CD8-positive, alpha-beta memory T cell (primary cell): ENCODE measurements around the gene HGD. TPM values are rescaled to one million over a fixed set of nuclear protein-coding genes. Genes with fewer than 3 reads are reported as not detected.
A peak's percentile ranks its signal among the peaks of the same experiment; 100 is the strongest.

Experiments used
- CTCF ChIA-PET: fragments of 350-600 bp; sonication (Branson Sonifier 250); formaldehyde crosslinking; loops from one replicate; lab custom pipeline; 2021; ENCODE audit warnings: antibody characterized with exemption; lab: Charles Lee
- POLR2A ChIA-PET: fragments of 350-600 bp; sonication (Branson Sonifier 250); formaldehyde crosslinking; loops from one replicate; lab custom pipeline; 2021; ENCODE audit warnings: antibody characterized with exemption; lab: Charles Lee
- DNase-seq, 5 donors: peaks; one replicate each; pipeline versions ENCODE4 v3.0.0 to v3.0.0-alpha.2; 2020 to 2022; ENCODE audit warnings: mixed read lengths in 1 of 5
- H3K27ac ChIP-seq: one replicate; pipeline ENCODE4 v1.7.0; 2013; ENCODE audit warnings: low read depth, mild to moderate bottlenecking, low read length, moderate library complexity
- H3K27me3 ChIP-seq: 2 replicates; pipeline ENCODE4 v1.7.0; 2013; ENCODE audit warnings: low read length, mild to moderate bottlenecking; ENCODE audit not compliant: insufficient read depth, poor library complexity, severe bottlenecking
- H3K36me3 ChIP-seq: 2 replicates; pipeline ENCODE4 v1.7.0; 2013; ENCODE audit warnings: mild to moderate bottlenecking, low read length, moderate library complexity; ENCODE audit not compliant: insufficient read depth
- H3K4me1 ChIP-seq: 2 replicates; pipeline ENCODE4 v1.7.0; 2013; ENCODE audit warnings: mild to moderate bottlenecking, low read length, moderate library complexity; ENCODE audit not compliant: insufficient read depth
- H3K4me3 ChIP-seq: 2 replicates; pipeline ENCODE4 v1.7.0; 2013; ENCODE audit warnings: mild to moderate bottlenecking, low read length
- H3K9me3 ChIP-seq: 2 replicates; pipeline ENCODE4 v1.7.0; 2013; ENCODE audit warnings: mild to moderate bottlenecking, low read length
- H3K27ac Mint-ChIP-seq, 8 donors: one replicate each; pipeline ENCODE4 v1.8.0; 2020 to 2021; ENCODE audit warnings: mixed read lengths in 8 of 8, mild to moderate bottlenecking in 6 of 8, inconsistent platforms in 3 of 8, moderate library complexity in 3 of 8
- H3K27me3 Mint-ChIP-seq, 2 donors: one replicate each; pipeline ENCODE4 v1.8.0; 2020 to 2021; ENCODE audit warnings: mixed read lengths in 2 of 2, mild to moderate bottlenecking in 1 of 2, moderate library complexity in 1 of 2
- H3K36me3 Mint-ChIP-seq, 3 donors: one replicate each; pipeline ENCODE4 v1.8.0; 2020 to 2021; ENCODE audit warnings: mixed read lengths in 3 of 3, inconsistent platforms in 1 of 3, mild to moderate bottlenecking in 1 of 3
- H3K4me1 Mint-ChIP-seq, 3 donors: one replicate each; pipeline ENCODE4 v1.8.0; 2020 to 2021; ENCODE audit warnings: mixed read lengths in 3 of 3, inconsistent platforms in 1 of 3, mild to moderate bottlenecking in 1 of 3
- H3K4me3 Mint-ChIP-seq, 7 donors: one replicate each; pipeline ENCODE4 v1.8.0; 2020 to 2021; ENCODE audit warnings: mixed read lengths in 7 of 7, mild to moderate bottlenecking in 6 of 7, moderate library complexity in 4 of 7, inconsistent platforms in 2 of 7
- H3K9me3 Mint-ChIP-seq, 5 donors: one replicate each; pipeline ENCODE4 v1.8.0; 2020 to 2022; ENCODE audit warnings: mixed read lengths in 5 of 5, mild to moderate bottlenecking in 3 of 5, moderate library complexity in 2 of 5, inconsistent platforms in 1 of 5
- polyA plus RNA-seq: library from polyadenylated mRNA; unstranded; fragments of 300-500 nt; fragmentation: Illumina TruSeq; gene quantifications from one replicate; pipeline ENCODE4 v1.2.3, GENCODE V29; 2021
- total RNA-seq, 2 experiments: library from RNA; stranded (reverse); gene quantifications; one replicate each; pipeline ENCODE4 v1.2.3, GENCODE V29; 2021

Gene HGD
- total and polyA plus RNA-seq, 3 experiments from 2014 or later: 0.98 to 1.1 TPM; not detected in 1

- ChIA-PET POLR2A (interaction anchor here (0.7 kb wide), 1 partner anchor 819 kb away, joined by 3 read pairs; no protein-coding TSS in a partner anchor), CTCF (no interaction called here)
- H3K36me3 Mint-ChIP-seq: peaks cover 0 to 20% (median 3%) of the 10 kb centered on the region in 3 donors
- H3K36me3 ChIP-seq: no peaks in the 10 kb centered on the region
- no peaks in the 10 kb centered on the region for H3K4me1 ChIP-seq
- H3K4me1 Mint-ChIP-seq: no peaks in the 10 kb centered on the region
- H3K9me3 Mint-ChIP-seq: peaks cover 0 to 3% (median 0%) of the 10 kb centered on the region in 5 donors
- DNase-seq: no peak
- no peak overlapping the region for H3K4me3 ChIP-seq
- peaks cover 0 to 1% of the 10 kb centered on the region in 2 donors for H3K27me3 Mint-ChIP-seq
- H3K27ac Mint-ChIP-seq: no peak overlapping the region
- H3K27me3 ChIP-seq: no peaks in the 10 kb centered on the region
- H3K27ac ChIP-seq: no peak overlapping the region
- no peaks in the 10 kb centered on the region for H3K9me3 ChIP-seq
- H3K4me3 Mint-ChIP-seq: no peak overlapping the region
Observed at GRCh38 chr3:120683671-120684301, 1.7 kb upstream of the HGD start.

GRCh38 chr3:120683213-120683612 lies 1.2 kb upstream of the HGD start:
- Histone ChIP-seq H3K27ac (no peak overlapping the region), H3K4me1 (no peaks in the 10 kb centered on the region), H3K9me3 (no peaks in the 10 kb centered on the region), H3K36me3 (no peaks in the 10 kb centered on the region), H3K27me3 (no peaks in the 10 kb centered on the region), H3K4me3 (no peak overlapping the region)
- no peak overlapping the region for H3K4me3 Mint-ChIP-seq
- peaks cover 0 to 16% (median 1%) of the 10 kb centered on the region in 3 donors for H3K36me3 Mint-ChIP-seq
- peaks cover 0 to 5% (median 4%) of the 10 kb centered on the region in 3 donors for H3K4me1 Mint-ChIP-seq
- ChIA-PET CTCF (no interaction called here), POLR2A (no interaction called here)
- peaks cover 0 to 3% (median 0%) of the 10 kb centered on the region in 5 donors for H3K9me3 Mint-ChIP-seq
- no peak for DNase-seq
- peaks cover 0 to 1% of the 10 kb centered on the region in 2 donors for H3K27me3 Mint-ChIP-seq
- H3K27ac Mint-ChIP-seq: peak overlapping the region in 1 of 8 donors; percentile 11

DNA sequence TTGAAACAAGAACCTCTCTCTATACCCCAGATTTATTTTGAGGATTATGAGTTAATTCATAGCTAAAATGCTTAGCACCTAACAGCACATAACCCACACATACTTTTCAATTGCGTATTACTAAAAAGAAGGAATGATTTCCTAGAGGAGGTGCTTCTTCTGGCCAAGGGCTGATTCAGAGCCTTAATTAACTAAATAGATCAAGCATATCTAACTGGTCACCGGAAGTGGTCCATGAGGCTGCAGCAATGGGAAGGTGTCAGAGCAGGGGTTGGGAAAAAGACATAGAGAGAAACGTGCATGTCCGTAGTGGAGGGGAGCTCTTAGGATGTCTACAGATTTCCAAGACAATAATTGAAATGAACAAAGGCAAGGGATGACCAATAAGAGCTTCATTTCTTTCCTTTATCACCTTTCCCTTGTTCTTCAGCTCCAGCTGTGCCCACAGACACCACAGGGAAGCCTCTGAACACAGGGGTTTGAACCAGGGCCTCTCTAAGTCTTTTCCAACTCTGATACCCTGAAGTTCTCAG lies 467 bp downstream of the HGD start:
- H3K9me3 Mint-ChIP-seq: peaks cover 3 to 14% (median 6%) of the 10 kb centered on the region in 5 donors
- peaks cover 0 to 5% (median 5%) of the 10 kb centered on the region in 3 donors for H3K4me1 Mint-ChIP-seq
- ChIA-PET CTCF (no interaction called here), POLR2A (no interaction called here)
- no peak overlapping the region for H3K27ac ChIP-seq
- peaks cover 3 to 8% (median 4%) of the 10 kb centered on the region in 3 donors for H3K36me3 Mint-ChIP-seq
- H3K27me3 Mint-ChIP-seq: peaks cover 1 to 6% of the 10 kb centered on the region in 2 donors
- H3K27ac Mint-ChIP-seq: no peak overlapping the region
- H3K4me3 ChIP-seq: no peak overlapping the region
- no peaks in the 10 kb centered on the region for H3K4me1 ChIP-seq
- no peak for DNase-seq
- H3K9me3 ChIP-seq: no peaks in the 10 kb centered on the region
- no peaks in the 10 kb centered on the region for H3K27me3 ChIP-seq
- H3K36me3 ChIP-seq: no peaks in the 10 kb centered on the region
- H3K4me3 Mint-ChIP-seq: no peak overlapping the region

- Mint-ChIP-seq H3K4me3 (no peak overlapping the region), H3K4me1 (peaks cover 0 to 5% (median 5%) of the 10 kb centered on the region in 3 donors), H3K9me3 (peaks cover 3 to 16% (median 8%) of the 10 kb centered on the region in 5 donors), H3K27ac (no peak overlapping the region), H3K27me3 (peaks cover 1 to 10% of the 10 kb centered on the region in 2 donors), H3K36me3 (peaks cover 3 to 6% (median 4%) of the 10 kb centered on the region in 3 donors)
- CTCF ChIA-PET: no interaction called here
- no peaks in the 10 kb centered on the region for H3K4me1 ChIP-seq
- POLR2A ChIA-PET: no interaction called here
- no peak overlapping the region for H3K27ac ChIP-seq
- no peak overlapping the region for H3K4me3 ChIP-seq
- H3K36me3 ChIP-seq: no peaks in the 10 kb centered on the region
- H3K9me3 ChIP-seq: no peaks in the 10 kb centered on the region
- no peaks in the 10 kb centered on the region for H3K27me3 ChIP-seq
- no peak for DNase-seq
Observed at GRCh38 chr3:120681018-120681417, 1.0 kb downstream of the HGD start.

- ChIA-PET POLR2A (no interaction called here), CTCF (no interaction called here)
- no peak overlapping the region for H3K27ac ChIP-seq
Observed at GRCh38 chr3:120680193-120680894, 1.7 kb downstream of the HGD start.

GRCh38 chr3:120678984-120679383 lies 3.1 kb downstream of the HGD start:
- peaks cover 0 to 5% (median 5%) of the 10 kb centered on the region in 3 donors for H3K4me1 Mint-ChIP-seq

More at GRCh38 chr3:120680193-120680894, 1.7 kb downstream of the HGD start:
- peaks cover 3 to 16% (median 8%) of the 10 kb centered on the region in 5 donors for H3K9me3 Mint-ChIP-seq
- DNase-seq: no peak
- Histone ChIP-seq H3K36me3 (no peaks in the 10 kb centered on the region), H3K27me3 (no peaks in the 10 kb centered on the region), H3K4me1 (no peaks in the 10 kb centered on the region), H3K4me3 (no peak overlapping the region), H3K9me3 (no peaks in the 10 kb centered on the region)
- peaks cover 8 to 15% of the 10 kb centered on the region in 2 donors for H3K27me3 Mint-ChIP-seq
- H3K27ac Mint-ChIP-seq: no peak overlapping the region
- H3K4me1 Mint-ChIP-seq: peaks cover 0 to 5% (median 5%) of the 10 kb centered on the region in 3 donors
- H3K4me3 Mint-ChIP-seq: no peak overlapping the region
- H3K36me3 Mint-ChIP-seq: peaks cover 3 to 7% (median 3%) of the 10 kb centered on the region in 3 donors

DNA sequence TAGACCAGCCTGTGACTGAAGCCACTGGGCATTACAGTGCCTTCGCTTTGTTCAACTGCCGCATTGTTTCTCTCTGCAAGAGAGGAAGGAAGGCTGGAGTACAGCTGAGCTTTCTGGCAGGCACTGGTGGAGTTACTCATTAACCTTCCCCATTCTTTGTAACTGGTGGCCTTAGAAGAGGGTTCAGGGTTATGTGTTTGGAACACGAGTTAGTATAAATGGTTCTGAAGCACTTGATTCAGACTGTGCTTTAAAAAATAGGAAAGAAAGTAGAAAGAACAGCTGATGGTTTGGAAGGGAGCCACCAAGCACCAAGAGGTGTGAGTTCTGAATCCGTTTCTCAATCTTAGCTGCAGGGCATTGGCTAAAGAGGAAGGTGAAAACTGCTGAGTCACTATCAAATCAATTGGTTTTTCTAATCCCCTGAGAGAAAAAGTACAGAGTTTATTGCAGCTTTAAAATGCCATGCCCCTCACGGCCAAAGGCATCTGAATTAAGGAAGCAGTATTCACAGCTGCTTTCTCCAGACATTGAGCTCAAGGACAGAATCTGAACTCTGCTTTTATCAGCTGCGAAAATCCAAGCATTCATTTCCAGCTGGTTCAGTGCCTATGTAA lies 3.6 kb downstream of the HGD start:
- POLR2A ChIA-PET: no interaction called here

More at GRCh38 chr3:120678984-120679383, 3.1 kb downstream of the HGD start:
- CTCF ChIA-PET: no interaction called here
- H3K27ac Mint-ChIP-seq: no peak overlapping the region
- no peaks in the 10 kb centered on the region for H3K27me3 ChIP-seq
- H3K27ac ChIP-seq: no peak overlapping the region
- no peak for DNase-seq
- POLR2A ChIA-PET: no interaction called here
- H3K4me1 ChIP-seq: no peaks in the 10 kb centered on the region
- peaks cover 0 to 14% (median 2%) of the 10 kb centered on the region in 3 donors for H3K36me3 Mint-ChIP-seq
- H3K4me3 Mint-ChIP-seq: no peak overlapping the region
- H3K27me3 Mint-ChIP-seq: peaks cover 11 to 26% of the 10 kb centered on the region in 2 donors
- H3K9me3 ChIP-seq: no peaks in the 10 kb centered on the region
- H3K4me3 ChIP-seq: no peak overlapping the region
- H3K36me3 ChIP-seq: no peaks in the 10 kb centered on the region
- peaks cover 3 to 16% (median 8%) of the 10 kb centered on the region in 5 donors for H3K9me3 Mint-ChIP-seq

More for the DNA sequence above, 3.6 kb downstream of the HGD start:
- CTCF ChIA-PET: no interaction called here
- Mint-ChIP-seq H3K36me3 (peaks cover 0 to 14% (median 2%) of the 10 kb centered on the region in 3 donors), H3K9me3 (peaks cover 3 to 16% (median 8%) of the 10 kb centered on the region in 5 donors), H3K4me3 (no peak overlapping the region), H3K27me3 (peaks cover 11 to 26% of the 10 kb centered on the region in 2 donors), H3K4me1 (peaks cover 0 to 5% (median 5%) of the 10 kb centered on the region in 3 donors), H3K27ac (no peak overlapping the region)
- Histone ChIP-seq H3K4me1 (no peaks in the 10 kb centered on the region), H3K27ac (no peak overlapping the region), H3K9me3 (no peaks in the 10 kb centered on the region), H3K27me3 (no peaks in the 10 kb centered on the region), H3K4me3 (no peak overlapping the region), H3K36me3 (no peaks in the 10 kb centered on the region)
- no peak for DNase-seq
